Uterus (tissue), 2 donors: ENCODE results near the gene CASKIN1.

ENCODE experiments used
- CTCF ChIP-seq, 4 experiments: fragments of 200-600 bp in 2 of 4; fragments of 450-650 bp in 2 of 4; sonication (generic) in 2 of 4; IDR thresholded peaks; one replicate each; pipeline ENCODE4 v1.5.1; 2016 to 2019; ENCODE audit warnings: antibody characterized with exemption in 4 of 4, mild to moderate bottlenecking in 2 of 4, moderate library complexity in 1 of 4
- POLR2A ChIP-seq, 2 donors: fragments of 450-650 bp; IDR thresholded peaks; one replicate each; pipeline ENCODE4 v1.6.1; 2016; ENCODE audit warnings: antibody characterized with exemption in 2 of 2, mild to moderate bottlenecking in 1 of 2, moderate library complexity in 1 of 2

- peak in 1 of 4 experiments; percentile 39 for TF ChIP-seq CTCF (IDR thresholded peaks at IDR 0.05)
- TF ChIP-seq POLR2A (IDR thresholded peaks at IDR 0.05) = no peak
Observed at GRCh38 chr16:2148714-2149629, 47.4 kb downstream of the CASKIN1 start.
